Ovary (tissue), 9 donors: ENCODE results near the gene RAB37. TPM values are rescaled to one million over a fixed set of nuclear protein-coding genes. Genes with fewer than 3 reads are reported as not detected.

Experiments
- DNase-seq, 5 donors: peaks; one replicate each; pipeline ENCODE4 v3.0.0-alpha.2; 2019 to 2020
- H3K27ac ChIP-seq, 2 donors: fragments of 200-600 bp; one replicate each; pipeline versions ENCODE4 v1.5.1 to v1.8.0; 2019 to 2022
- H3K27me3 ChIP-seq: fragments of 200-600 bp; one replicate; pipeline ENCODE4 v1.8.0; 2022
- H3K36me3 ChIP-seq: fragments of 200-600 bp; sonication (generic); one replicate; pipeline ENCODE4 v1.5.1; 2019
- H3K4me1 ChIP-seq: one replicate; pipeline ENCODE4 v1.8.1; 2013; ENCODE audit warnings: mild to moderate bottlenecking, moderate library complexity; ENCODE audit not compliant: insufficient read depth
- H3K4me3 ChIP-seq: fragments of 200-600 bp; sonication (generic); one replicate; pipeline ENCODE4 v1.5.1; 2017
- H3K9me3 ChIP-seq, 2 donors: fragments of 200-600 bp in 1 of 2; sonication (generic) in 1 of 2; one replicate each; pipeline versions ENCODE4 v1.5.1 to v1.8.1; 2013 to 2019; ENCODE audit warnings: mild to moderate bottlenecking in 1 of 2, moderate library complexity in 1 of 2
- EP300 ChIP-seq: sonication (generic); formaldehyde crosslinking; IDR thresholded peaks from one replicate; pipeline ENCODE4 v1.6.1; 2017; ENCODE audit warnings: antibody characterized with exemption
- POLR2A ChIP-seq: fragments of 450-650 bp; IDR thresholded peaks from one replicate; pipeline ENCODE4 v1.6.1; 2017; ENCODE audit warnings: antibody characterized with exemption, mild to moderate bottlenecking, moderate library complexity
- WGBS, 3 donors: extraction: QIAGEN DNeasy Blood & Tissue Kit in 1 of 3; methylation state at CpG; one replicate each; pipeline versions ENCODE4 v1.1.5 to v1.1.7; 2013 to 2017; 5-methylcytosine and 5-hydroxymethylcytosine counted together
- intact Hi-C, 4 donors: fragments of 100-400 bp; cut with DNase I; formaldehyde crosslinking; loops; one replicate each; pipeline versions ENCODE4 v1.11.0 to v1.15.1; 2022 to 2023
- polyA plus RNA-seq, 2 donors: library from polyadenylated mRNA; stranded (reverse); fragments of 200-250 nt in 1 of 2; fragments of 350-450 nt in 1 of 2; fragmentation: Illumina TruSeq in 1 of 2; extraction: RNeasy Lipid Tissue Mini Kit (QIAGEN cat#74804) in 1 of 2; gene quantifications; one replicate each; pipeline ENCODE4 v1.2.3, GENCODE V29; 2013 to 2014
- total RNA-seq, 7 donors: library from RNA; depleted of rRNA in 2 of 7; stranded (reverse); fragments of >200 nt in 2 of 7; fragmentation: NEBNext Ultra II Directional in 3 of 7; extraction: Animal tissue kit (Norgen Biotek cat#: 25700) in 3 of 7; gene quantifications; one replicate each; pipeline versions ENCODE4 v1.1.0 to v1.2.4, GENCODE V29; 2016 to 2023
- TF ChIP-seq, protein P1 (sequence below), 3 donors: fragments of 450-650 bp in 2 of 3; fragments of 200-600 bp in 1 of 3; IDR thresholded peaks; one replicate each; pipeline versions ENCODE4 v1.5.1 to v1.8.0; 2016 to 2022; ENCODE audit warnings: antibody characterized with exemption in 3 of 3, mild to moderate bottlenecking in 1 of 3
- donor health status: DM: no; HTN: no; CAD: no; lungs with moderate emphysema.
- donor health status: DM: no; HTN: no; CAD: no.
- donor health status: Bipolar disorder and iron deficiency.
- donor health status: DM: yes; HTN: yes; CAD: no.
- donor health status: DM: no; HTN: no; CAD: no.
- donor health status: DM: yes; HTN: yes; CAD: no.

RAB37 gene
- total and polyA plus RNA-seq, 9 donors, result 0.45 to 2.4 (median 0.58) TPM; not detected in 2

DNA sequence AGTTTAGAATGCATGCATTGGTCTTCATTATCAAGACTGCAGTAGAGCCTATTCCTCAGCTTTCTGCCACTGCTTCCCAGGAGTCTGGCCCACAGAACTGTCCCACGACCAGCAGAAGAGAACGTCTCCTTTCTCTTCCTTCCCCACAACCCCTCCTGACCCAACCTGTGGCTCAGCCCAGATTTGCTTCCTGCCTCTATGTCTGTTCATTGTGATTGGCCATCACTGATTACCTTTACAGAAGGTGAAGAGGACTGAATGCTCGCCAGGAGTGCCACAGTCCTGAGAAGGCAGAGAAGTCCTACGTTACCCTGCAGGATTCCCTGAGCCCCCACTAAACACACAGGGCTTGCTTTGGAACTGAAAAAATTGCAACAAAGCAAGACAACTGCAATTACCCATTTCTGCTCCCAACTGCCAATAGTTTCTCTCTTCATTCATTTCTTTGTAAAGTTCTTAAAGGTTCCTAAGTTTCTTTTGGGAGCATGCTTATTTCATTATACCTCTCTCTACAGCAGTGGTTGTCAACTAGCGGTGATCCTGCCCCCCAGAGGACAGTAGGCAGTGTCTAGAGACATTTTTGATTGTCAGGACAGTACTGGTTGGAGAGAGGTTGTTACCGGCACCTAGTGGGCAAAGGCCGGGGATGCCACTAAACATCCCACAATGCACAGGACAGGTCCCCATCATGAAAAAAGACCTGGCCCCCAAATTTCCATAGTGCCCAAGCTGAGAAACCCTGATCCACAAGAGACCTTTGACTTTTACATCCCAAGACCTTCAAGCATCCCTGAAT, 43.6 kb downstream of the RAB37 start:
- Histone ChIP-seq H3K27me3 (no peaks in the 10 kb centered on the region), H3K4me1 (peaks cover 5% of the 10 kb centered on the region), H3K4me3 (no peak overlapping the region), H3K36me3 (no peaks in the 10 kb centered on the region), H3K27ac (no peak overlapping the region), H3K9me3 (no peaks in the 10 kb centered on the region)
- intact Hi-C loops, result no loop called here
- DNase-seq, result no peak
- TF ChIP-seq, protein P1, sequence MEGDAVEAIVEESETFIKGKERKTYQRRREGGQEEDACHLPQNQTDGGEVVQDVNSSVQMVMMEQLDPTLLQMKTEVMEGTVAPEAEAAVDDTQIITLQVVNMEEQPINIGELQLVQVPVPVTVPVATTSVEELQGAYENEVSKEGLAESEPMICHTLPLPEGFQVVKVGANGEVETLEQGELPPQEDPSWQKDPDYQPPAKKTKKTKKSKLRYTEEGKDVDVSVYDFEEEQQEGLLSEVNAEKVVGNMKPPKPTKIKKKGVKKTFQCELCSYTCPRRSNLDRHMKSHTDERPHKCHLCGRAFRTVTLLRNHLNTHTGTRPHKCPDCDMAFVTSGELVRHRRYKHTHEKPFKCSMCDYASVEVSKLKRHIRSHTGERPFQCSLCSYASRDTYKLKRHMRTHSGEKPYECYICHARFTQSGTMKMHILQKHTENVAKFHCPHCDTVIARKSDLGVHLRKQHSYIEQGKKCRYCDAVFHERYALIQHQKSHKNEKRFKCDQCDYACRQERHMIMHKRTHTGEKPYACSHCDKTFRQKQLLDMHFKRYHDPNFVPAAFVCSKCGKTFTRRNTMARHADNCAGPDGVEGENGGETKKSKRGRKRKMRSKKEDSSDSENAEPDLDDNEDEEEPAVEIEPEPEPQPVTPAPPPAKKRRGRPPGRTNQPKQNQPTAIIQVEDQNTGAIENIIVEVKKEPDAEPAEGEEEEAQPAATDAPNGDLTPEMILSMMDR (IDR thresholded peaks at IDR 0.05), result no peak
- TF ChIP-seq POLR2A (no peak), EP300 (no peak)
- WGBS, 3 donors, result 70 to 79% (median 72%) methylated on average over 7 of the region's 7 CpGs

DNA sequence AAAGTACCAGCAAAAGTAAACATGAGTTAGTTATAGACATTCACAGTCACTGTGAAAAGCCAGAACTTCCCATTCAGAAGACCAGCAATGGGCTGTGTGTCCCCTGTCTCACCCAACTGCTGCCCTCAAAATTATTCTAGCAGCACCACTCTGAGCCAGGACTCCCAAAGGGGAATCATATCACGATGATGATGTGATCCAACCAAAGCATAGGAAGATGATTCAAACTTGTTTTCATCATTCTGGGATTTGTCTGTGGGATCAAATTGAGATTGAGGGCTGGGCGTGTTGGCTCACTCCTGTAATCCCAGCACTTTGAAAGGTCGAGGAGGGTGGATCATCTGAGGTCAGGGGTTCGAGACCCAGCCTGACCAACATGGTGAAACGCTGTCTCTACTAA, 45.5 kb downstream of the RAB37 start:
- intact Hi-C loops, result no loop called here
- Histone ChIP-seq H3K9me3 (no peaks in the 10 kb centered on the region), H3K27ac (no peak overlapping the region), H3K4me3 (no peak overlapping the region), H3K4me1 (no peaks in the 10 kb centered on the region), H3K27me3 (no peaks in the 10 kb centered on the region), H3K36me3 (no peaks in the 10 kb centered on the region)
- 86 to 97% (median 92%) methylated on average over 5 of the region's 5 CpGs for WGBS, 3 donors
- TF ChIP-seq EP300 (no peak), POLR2A (no peak)
- TF ChIP-seq, protein P1 (IDR thresholded peaks at IDR 0.05), result no peak
- DNase-seq, result no peak

DNA sequence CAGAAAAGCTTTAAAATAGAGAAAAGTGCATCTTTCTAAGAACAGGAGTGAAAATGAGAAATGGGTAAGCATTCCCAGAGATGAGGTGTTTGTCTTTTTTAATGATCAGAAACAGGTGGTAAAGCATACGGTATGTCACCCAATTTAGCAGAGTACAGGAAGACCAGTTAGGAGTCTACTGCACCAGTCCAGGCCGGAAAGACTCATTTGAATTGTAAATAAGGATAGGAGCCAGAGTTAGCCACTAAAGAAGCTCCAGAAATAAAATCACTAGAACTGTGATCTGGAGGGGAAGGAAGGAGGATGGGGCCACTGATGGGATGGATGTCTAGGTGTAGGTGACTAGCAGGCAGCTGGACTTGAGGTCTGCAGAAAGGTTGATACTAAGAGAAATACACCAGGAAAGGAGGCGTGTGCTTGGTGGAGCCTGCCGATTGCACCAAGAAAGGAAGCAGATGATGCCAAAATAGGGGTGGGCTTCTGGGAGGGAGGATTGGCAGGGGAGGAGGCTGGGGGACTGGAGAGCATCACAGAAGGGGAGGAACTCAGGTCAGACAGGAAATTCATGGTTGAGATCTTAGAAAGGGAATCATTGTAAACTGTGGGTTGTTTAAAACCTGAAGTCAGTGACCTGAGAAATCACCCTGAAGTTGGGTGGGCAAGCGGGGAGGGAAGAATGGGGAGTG, 47.2 kb downstream of the RAB37 start:
- no peaks in the 10 kb centered on the region for H3K36me3 ChIP-seq
- intact Hi-C loops, result no loop called here
- H3K9me3 ChIP-seq, result no peaks in the 10 kb centered on the region
- TF ChIP-seq, protein P1 (IDR thresholded peaks at IDR 0.05), result no peak
- TF ChIP-seq POLR2A, result no peak
- no peak for TF ChIP-seq EP300
- no peak overlapping the region for H3K4me3 ChIP-seq
- DNase-seq, result no peak
- WGBS, 3 donors, result 77 to 82% (median 81%) methylated on average over 5 of the region's 5 CpGs
- H3K4me1 ChIP-seq, result no peaks in the 10 kb centered on the region
- no peak overlapping the region for H3K27ac ChIP-seq
- no peaks in the 10 kb centered on the region for H3K27me3 ChIP-seq

DNA sequence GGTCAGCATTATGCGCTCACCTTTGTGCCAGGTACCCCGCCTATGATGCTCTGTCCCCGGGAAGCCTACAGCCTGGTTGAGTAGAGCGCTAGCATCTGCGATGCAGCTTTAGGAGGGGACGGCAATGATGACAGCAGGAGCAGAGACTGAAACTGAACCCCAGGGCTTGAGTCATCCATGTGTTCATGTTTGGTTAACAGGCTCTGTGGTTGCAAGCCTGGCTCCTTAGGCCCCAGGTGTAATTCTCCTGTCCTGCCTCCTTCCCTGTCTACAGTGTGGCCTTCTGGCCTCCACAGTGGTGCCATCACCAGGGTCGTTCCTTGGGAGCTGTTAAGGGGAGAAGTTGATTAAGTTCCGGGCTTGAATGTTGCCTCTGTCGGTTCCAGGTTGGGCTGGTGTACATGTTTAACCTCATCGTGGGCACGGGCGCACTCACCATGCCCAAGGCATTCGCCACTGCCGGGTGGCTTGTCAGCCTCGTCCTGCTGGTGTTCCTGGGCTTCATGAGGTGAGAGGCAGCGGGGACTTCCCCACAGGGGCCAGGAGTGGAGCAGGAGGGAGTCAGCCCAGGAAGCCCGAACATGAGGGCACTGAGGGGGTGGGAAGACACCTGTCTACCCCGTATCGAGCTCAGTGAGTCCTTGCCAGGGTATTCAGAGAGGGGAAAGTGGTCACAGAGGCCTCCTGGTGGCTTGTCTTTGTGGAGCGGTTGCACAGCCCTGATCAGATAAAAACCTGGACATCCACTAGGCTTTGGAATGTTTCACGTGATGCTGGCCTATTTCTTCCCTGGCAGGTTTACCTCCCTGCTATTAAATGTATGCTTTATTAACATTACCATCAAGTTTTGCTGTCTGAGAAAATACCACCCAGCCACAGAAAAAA, 48.3 kb downstream of the RAB37 start:
- Histone ChIP-seq H3K36me3 (no peaks in the 10 kb centered on the region), H3K27me3 (no peaks in the 10 kb centered on the region), H3K4me3 (no peak overlapping the region), H3K27ac (no peak overlapping the region), H3K9me3 (no peaks in the 10 kb centered on the region), H3K4me1 (no peaks in the 10 kb centered on the region)
- no peak for TF ChIP-seq POLR2A
- TF ChIP-seq, protein P1 (IDR thresholded peaks at IDR 0.05), result no peak
- no peak for TF ChIP-seq EP300
- intact Hi-C loops, result no loop called here
- DNase-seq, result no peak
- 78 to 85% (median 82%) methylated on average over 21 of the region's 21 CpGs for WGBS, 3 donors
